PC-9 (cell line): ENCODE measurements around the gene MIGA2. TPM values are rescaled to one million over a fixed set of nuclear protein-coding genes. Genes with fewer than 3 reads are reported as not detected.

Source experiments
- BruUV-seq: library from RNA; stranded (reverse); fragments of 400-500 nt; replicated peaks from 2 replicates; lab custom pipeline; 2021; lab: Mats Ljungman, UMichigan
- CTCF ChIA-PET: fragments of 300-600 bp; sonication (Branson Sonifier 250); formaldehyde crosslinking; loops from one replicate; lab custom pipeline; 2022; ENCODE audit warnings: antibody characterized with exemption; lab: Charles Lee
- POLR2A ChIA-PET: fragments of 300-600 bp; sonication (Branson Sonifier 250); formaldehyde crosslinking; loops from one replicate; lab custom pipeline; 2022; ENCODE audit warnings: antibody characterized with exemption; ENCODE audit not compliant: unreplicated experiment; lab: Charles Lee
- DNase-seq, 2 experiments: peaks; one replicate each; pipeline versions ENCODE4 v3.0.0 to v3.0.0-alpha.2; 2015 to 2022; ENCODE audit warnings: mixed read lengths in 1 of 2
- H2AFZ ChIP-seq: fragments of 200-600 bp; sonication (generic); 2 replicates; pipeline ENCODE4 v1.8.1; 2017; ENCODE audit warnings: antibody characterized with exemption
- H3F3A ChIP-seq: fragments of 200-600 bp; sonication (generic); 2 replicates; pipeline ENCODE4 v1.8.1; 2017; ENCODE audit warnings: antibody characterized with exemption, mild to moderate bottlenecking, low read depth; ENCODE audit not compliant: insufficient read depth
- H3K27ac ChIP-seq: fragments of 200-600 bp; sonication (generic); 2 replicates; pipeline ENCODE4 v1.6.1; 2016; ENCODE audit warnings: mixed run types
- H3K27me3 ChIP-seq: fragments of 200-600 bp; sonication (generic); 2 replicates; pipeline ENCODE4 v1.6.1; 2016; ENCODE audit warnings: low read depth, mixed run types; ENCODE audit not compliant: insufficient read depth
- H3K36me3 ChIP-seq: fragments of 200-600 bp; sonication (generic); 2 replicates; pipeline ENCODE4 v1.6.1; 2016; ENCODE audit warnings: low read depth, mixed run types
- H3K4me1 ChIP-seq: fragments of 200-600 bp; sonication (generic); replicated peaks from 2 replicates; pipeline ENCODE4 v1.6.1; 2016; ENCODE audit warnings: mixed run types; ENCODE audit not compliant: insufficient read depth
- H3K4me2 ChIP-seq: fragments of 200-600 bp; sonication (generic); 2 replicates; pipeline ENCODE4 v1.6.1; 2017; ENCODE audit warnings: mixed run types
- H3K4me3 ChIP-seq: fragments of 200-600 bp; sonication (generic); 2 replicates; pipeline ENCODE4 v1.6.1; 2016; ENCODE audit warnings: mixed run types
- H3K79me2 ChIP-seq: fragments of 200-600 bp; sonication (generic); 2 replicates; pipeline ENCODE4 v1.6.1; 2017; ENCODE audit warnings: low read depth, mixed run types
- H3K9me2 ChIP-seq: fragments of 200-600 bp; sonication (generic); 2 replicates; pipeline ENCODE4 v1.8.1; 2017; ENCODE audit warnings: mild to moderate bottlenecking; ENCODE audit not compliant: insufficient read depth
- H3K9me3 ChIP-seq: fragments of 200-600 bp; sonication (generic); 2 replicates; pipeline ENCODE4 v1.8.1; 2016; ENCODE audit warnings: low read depth; ENCODE audit not compliant: insufficient read depth
- H4K20me1 ChIP-seq: fragments of 200-600 bp; sonication (generic); 2 replicates; pipeline ENCODE4 v1.8.1; 2017; ENCODE audit not compliant: insufficient read depth
- EZH2 ChIP-seq: fragments of 200-600 bp; sonication (generic); IDR thresholded peaks from 2 replicates; pipeline ENCODE4 v1.8.0; 2017; ENCODE audit warnings: antibody characterized with exemption, low read depth
- intact Hi-C: fragments of 100-400 bp; cut with micrococcal nuclease; formaldehyde crosslinking; loops from one replicate; pipeline ENCODE4 v1.10.0; 2022; ENCODE audit not compliant: unreplicated experiment
- total RNA-seq: library from RNA; stranded (reverse); gene quantifications from 2 replicates; pipeline ENCODE4 v1.2.3, GENCODE V29; 2021
- TF ChIP-seq, protein P1 (sequence below): fragments of 200-600 bp; sonication (generic); conservative IDR thresholded peaks from 2 replicates; pipeline ENCODE4 v1.6.1; 2017; ENCODE audit warnings: mixed run types, antibody characterized with exemption, mild to moderate bottlenecking, moderate library complexity

The MIGA2 gene
- total RNA-seq, 1 experiment from 2014 or later, result 40.7 TPM

DNA sequence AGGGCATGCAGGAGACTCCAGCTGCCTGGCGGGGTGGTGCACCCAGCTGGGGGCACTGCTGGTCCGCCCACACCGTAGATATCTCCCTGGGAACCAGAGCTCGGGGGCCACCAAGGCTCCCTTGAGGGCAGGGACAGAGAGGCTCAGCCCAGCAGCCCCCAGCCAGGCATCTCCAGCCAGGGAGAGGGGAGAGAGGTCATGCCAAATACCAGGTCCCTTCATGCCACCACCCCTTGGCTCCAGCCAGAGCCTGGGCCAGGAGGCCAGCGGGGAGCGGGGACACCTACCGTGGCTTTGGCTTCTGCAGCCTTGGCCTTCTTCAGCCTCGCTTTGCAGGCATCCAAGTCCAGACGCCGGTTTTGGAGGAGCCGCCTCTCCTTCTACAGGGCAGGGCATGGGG is 22.3 kb upstream of the MIGA2 start:
- no peak overlapping the region for H3K4me3 ChIP-seq
- POLR2A ChIA-PET, result no interaction called here

DNA sequence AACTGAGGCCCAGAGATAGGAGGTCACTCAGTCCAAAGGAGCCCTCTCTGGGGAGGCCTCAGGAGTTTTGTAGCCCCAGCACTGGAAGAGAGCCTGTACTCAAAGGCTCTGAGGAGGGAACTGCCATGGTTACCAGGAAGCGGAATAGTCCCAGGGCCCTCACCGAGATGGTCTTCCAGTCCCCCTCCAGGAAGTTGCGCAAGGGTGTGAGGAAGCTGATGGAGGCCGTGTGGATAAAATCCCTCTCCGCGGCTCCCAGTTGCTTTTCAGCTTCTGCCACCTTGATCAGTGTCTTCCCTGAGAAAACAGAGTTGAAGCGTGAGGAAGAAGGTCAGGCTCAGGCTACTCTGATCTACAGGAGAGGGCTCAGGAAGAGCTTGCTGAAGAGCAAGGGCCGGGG is 21.8 kb upstream of the MIGA2 start:
- H3K79me2 ChIP-seq, result no peaks in the 10 kb centered on the region
- ChIA-PET CTCF (no interaction called here), POLR2A (interaction anchor here (0.7 kb wide), 1 partner anchor 9 kb away, joined by 7 read pairs; no protein-coding TSS in a partner anchor)
- no peak overlapping the region for H3K4me2 ChIP-seq
- peaks cover 7% of the 10 kb centered on the region for H3F3A ChIP-seq
- DNase-seq, result no peak
- TF ChIP-seq EZH2, result no peak
- TF ChIP-seq, protein P1, sequence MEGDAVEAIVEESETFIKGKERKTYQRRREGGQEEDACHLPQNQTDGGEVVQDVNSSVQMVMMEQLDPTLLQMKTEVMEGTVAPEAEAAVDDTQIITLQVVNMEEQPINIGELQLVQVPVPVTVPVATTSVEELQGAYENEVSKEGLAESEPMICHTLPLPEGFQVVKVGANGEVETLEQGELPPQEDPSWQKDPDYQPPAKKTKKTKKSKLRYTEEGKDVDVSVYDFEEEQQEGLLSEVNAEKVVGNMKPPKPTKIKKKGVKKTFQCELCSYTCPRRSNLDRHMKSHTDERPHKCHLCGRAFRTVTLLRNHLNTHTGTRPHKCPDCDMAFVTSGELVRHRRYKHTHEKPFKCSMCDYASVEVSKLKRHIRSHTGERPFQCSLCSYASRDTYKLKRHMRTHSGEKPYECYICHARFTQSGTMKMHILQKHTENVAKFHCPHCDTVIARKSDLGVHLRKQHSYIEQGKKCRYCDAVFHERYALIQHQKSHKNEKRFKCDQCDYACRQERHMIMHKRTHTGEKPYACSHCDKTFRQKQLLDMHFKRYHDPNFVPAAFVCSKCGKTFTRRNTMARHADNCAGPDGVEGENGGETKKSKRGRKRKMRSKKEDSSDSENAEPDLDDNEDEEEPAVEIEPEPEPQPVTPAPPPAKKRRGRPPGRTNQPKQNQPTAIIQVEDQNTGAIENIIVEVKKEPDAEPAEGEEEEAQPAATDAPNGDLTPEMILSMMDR, result no peak
- peaks cover 13% of the 10 kb centered on the region; the same call in 1 of the 2 replicates for H3K36me3 ChIP-seq
- H3K27me3 ChIP-seq, result no peaks in the 10 kb centered on the region
- intact Hi-C loops, result no loop called here
- H3K27ac ChIP-seq, result no peak overlapping the region
- H3K9me2 ChIP-seq, result no peaks in the 10 kb centered on the region
- no peaks in the 10 kb centered on the region for H3K9me3 ChIP-seq
- no TSS peak for BruUV-seq
- no peak overlapping the region for H2AFZ ChIP-seq
- H3K4me3 ChIP-seq, result no peak overlapping the region
- H4K20me1 ChIP-seq, result peaks cover 12% of the 10 kb centered on the region; the same call in 1 of the 2 replicates
- no peaks in the 10 kb centered on the region for H3K4me1 ChIP-seq

More for the DNA sequence above, 22.3 kb upstream of the MIGA2 start:
- CTCF ChIA-PET, result no interaction called here
- Histone ChIP-seq H3F3A (peaks cover 7% of the 10 kb centered on the region), H3K9me2 (no peaks in the 10 kb centered on the region), H2AFZ (no peak overlapping the region), H4K20me1 (peaks cover 12% of the 10 kb centered on the region; the same call in 1 of the 2 replicates), H3K9me3 (no peaks in the 10 kb centered on the region), H3K79me2 (no peaks in the 10 kb centered on the region), H3K27ac (no peak overlapping the region), H3K4me2 (no peak overlapping the region), H3K4me1 (no peaks in the 10 kb centered on the region), H3K36me3 (peaks cover 13% of the 10 kb centered on the region; the same call in 1 of the 2 replicates), H3K27me3 (no peaks in the 10 kb centered on the region)
- intact Hi-C loops, result no loop called here
- TF ChIP-seq, protein P1, result no peak
- TF ChIP-seq EZH2, result no peak
- no peak for DNase-seq
- no TSS peak for BruUV-seq

DNA sequence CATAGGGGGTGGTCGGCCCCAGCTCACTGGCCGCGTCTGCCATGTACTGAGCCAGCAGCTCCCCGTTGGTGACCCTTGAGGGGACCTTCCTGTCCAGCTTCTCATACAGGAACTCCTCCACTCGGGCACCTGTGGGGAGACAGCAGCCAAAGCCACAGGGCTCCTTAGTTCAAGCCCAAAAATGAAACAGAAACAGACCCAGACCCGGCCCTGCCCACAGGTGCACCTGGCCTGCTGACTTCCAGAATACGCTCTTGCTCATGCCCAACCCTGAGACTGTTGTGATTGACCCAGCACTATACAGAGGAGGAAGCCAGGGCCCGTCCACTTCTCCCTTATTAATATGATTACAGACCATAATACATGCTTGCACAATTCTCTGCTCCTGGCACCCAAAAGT is 15.3 kb upstream of the MIGA2 start:
- Histone ChIP-seq H3K27ac (no peak overlapping the region), H4K20me1 (peaks cover 24% of the 10 kb centered on the region), H3K4me3 (no peak overlapping the region), H3K4me2 (no peak overlapping the region), H3K27me3 (no peaks in the 10 kb centered on the region), H3K79me2 (peaks cover 53% of the 10 kb centered on the region), H3K9me2 (no peaks in the 10 kb centered on the region), H2AFZ (no peak overlapping the region), H3K9me3 (no peaks in the 10 kb centered on the region), H3K36me3 (peaks cover 3% of the 10 kb centered on the region; the same call in 1 of the 2 replicates), H3K4me1 (peaks cover 37% of the 10 kb centered on the region), H3F3A (peaks cover 27% of the 10 kb centered on the region)
- no TSS peak for BruUV-seq
- CTCF ChIA-PET, result no interaction called here
- POLR2A ChIA-PET, result interaction anchor here (0.9 kb wide), 1 partner anchor 203 kb away, joined by 7 read pairs; the partner anchor contains the start of gene ENDOG
- intact Hi-C loops, result loop anchor here (10.0 kb wide), 2 partner anchors 336 to 464 kb away; partner anchors contain the start of gene SET
- TF ChIP-seq, protein P1, result no peak
- TF ChIP-seq EZH2, result no peak
- DNase-seq, result no peak
